SIG-M5 treated with dmso at 0.1 percent for 504 hours (cell line): Measurements from ENCODE around the gene TRMT2A.

ENCODE experiments used
- DNase-seq: peaks from one replicate; lab custom pipeline; 2025; ENCODE audit not compliant: unreplicated experiment; lab: John Stamatoyannopoulos, UW

TRMT2A gene

GRCh38 chr22:20149257-20150250, 32.5 kb upstream of the TRMT2A start:
- no peak for DNase-seq

- DNase-seq = no peak
Observed at GRCh38 chr22:20148414-20148813, 31.4 kb upstream of the TRMT2A start.

GRCh38 chr22:20147237-20147988, 30.4 kb upstream of the TRMT2A start:
- no peak for DNase-seq

GRCh38 chr22:20146777-20147176, 29.8 kb upstream of the TRMT2A start:
- DNase-seq = no peak

- DNase-seq = no peak
Observed at GRCh38 chr22:20145832-20146223, 28.8 kb upstream of the TRMT2A start.

- DNase-seq = no peak
Observed at GRCh38 chr22:20145206-20145831, 28.3 kb upstream of the TRMT2A start.

- DNase-seq = no peak
Observed at GRCh38 chr22:20143883-20144665, 27.0 kb upstream of the TRMT2A start.

- no peak for DNase-seq
Observed at GRCh38 chr22:20142711-20143621, 25.9 kb upstream of the TRMT2A start.

- no peak for DNase-seq
Observed at GRCh38 chr22:20141186-20142077, 24.4 kb upstream of the TRMT2A start.

GRCh38 chr22:20140521-20140964, 23.5 kb upstream of the TRMT2A start:
- DNase-seq = no peak

GRCh38 chr22:20140107-20140445, 23.1 kb upstream of the TRMT2A start:
- no peak for DNase-seq

GRCh38 chr22:20139391-20140106, 22.5 kb upstream of the TRMT2A start:
- DNase-seq = no peak

- DNase-seq = no peak
Observed at GRCh38 chr22:20138868-20139267, 21.8 kb upstream of the TRMT2A start.

GRCh38 chr22:20138417-20138738, 21.4 kb upstream of the TRMT2A start:
- DNase-seq = no peak

- DNase-seq = no peak
Observed at GRCh38 chr22:20137671-20138416, 20.8 kb upstream of the TRMT2A start.

GRCh38 chr22:20137113-20137512, 20.1 kb upstream of the TRMT2A start:
- DNase-seq = no peak

- DNase-seq = no peak
Observed at GRCh38 chr22:20136603-20136873, 19.5 kb upstream of the TRMT2A start.
